Activated T-helper 17 cell treated with anti-CD3 and anti-CD28 coated beads, Interleukin-2, amount 50 U/mL, for 72 hours (primary cell): ENCODE data around the gene HUWE1. TPM values are rescaled to one million over a fixed set of nuclear protein-coding genes. Genes with fewer than 3 reads are reported as not detected.

Experiments
- ATAC-seq: fragments of 150-1000 bp; cut with Tn5 transposase; replicated peaks from 2 replicates; pipeline ENCODE4 v1.10.0; 2021; ENCODE audit warnings: mild to moderate bottlenecking, moderate library complexity
- H3K27ac Mint-ChIP-seq: one replicate; pipeline ENCODE4 v1.8.0; 2022; ENCODE audit warnings: mixed read lengths
- H3K27me3 Mint-ChIP-seq: one replicate; pipeline ENCODE4 v1.8.0; 2022; ENCODE audit warnings: mixed read lengths
- H3K36me3 Mint-ChIP-seq: one replicate; pipeline ENCODE4 v1.8.0; 2022; ENCODE audit warnings: low read depth, mild to moderate bottlenecking, mixed read lengths
- H3K4me1 Mint-ChIP-seq: one replicate; pipeline ENCODE4 v1.8.0; 2022; ENCODE audit warnings: mixed read lengths
- H3K4me3 Mint-ChIP-seq: one replicate; pipeline ENCODE4 v1.8.0; 2022; ENCODE audit warnings: mild to moderate bottlenecking, mixed read lengths
- H3K9me3 Mint-ChIP-seq: one replicate; pipeline ENCODE4 v1.8.0; 2022; ENCODE audit warnings: mixed read lengths
- total RNA-seq, 2 donors: library from RNA; stranded (reverse); gene quantifications; one replicate each; pipeline ENCODE4 v1.2.3, GENCODE V29; 2022

Gene HUWE1
- total RNA-seq, 2 donors from 2014 or later = 455 to 608 TPM

- Mint-ChIP-seq H3K9me3 (no peaks in the 10 kb centered on the region), H3K27me3 (no peaks in the 10 kb centered on the region), H3K36me3 (peaks cover 68% of the 10 kb centered on the region), H3K27ac (no peak overlapping the region), H3K4me1 (peaks cover 10% of the 10 kb centered on the region), H3K4me3 (peak overlapping the region; percentile 33)
- ATAC-seq = no peak
Observed at GRCh38 chrX:53711436-53711835, 24.9 kb upstream of the HUWE1 start.

GRCh38 chrX:53704854-53705253 lies 18.3 kb upstream of the HUWE1 start:
- no peak overlapping the region for H3K27ac Mint-ChIP-seq
- H3K27me3 Mint-ChIP-seq = no peaks in the 10 kb centered on the region
- H3K4me1 Mint-ChIP-seq = no peaks in the 10 kb centered on the region
- ATAC-seq = no peak
- H3K4me3 Mint-ChIP-seq = no peak overlapping the region
- no peaks in the 10 kb centered on the region for H3K9me3 Mint-ChIP-seq
- H3K36me3 Mint-ChIP-seq = peaks cover 61% of the 10 kb centered on the region

- peaks cover 56% of the 10 kb centered on the region for H3K36me3 Mint-ChIP-seq
- H3K9me3 Mint-ChIP-seq = no peaks in the 10 kb centered on the region
- H3K4me3 Mint-ChIP-seq = no peak overlapping the region
- no peak for ATAC-seq
- H3K27me3 Mint-ChIP-seq = no peaks in the 10 kb centered on the region
- H3K4me1 Mint-ChIP-seq = no peaks in the 10 kb centered on the region
- no peak overlapping the region for H3K27ac Mint-ChIP-seq
Observed at GRCh38 chrX:53704294-53704693, 17.8 kb upstream of the HUWE1 start.

GRCh38 chrX:53695946-53696549 lies 9.5 kb upstream of the HUWE1 start:
- ATAC-seq = no peak
- Mint-ChIP-seq H3K27me3 (no peaks in the 10 kb centered on the region), H3K27ac (no peak overlapping the region), H3K4me3 (no peak overlapping the region), H3K36me3 (peaks cover 15% of the 10 kb centered on the region), H3K9me3 (no peaks in the 10 kb centered on the region), H3K4me1 (no peaks in the 10 kb centered on the region)

GRCh38 chrX:53694642-53695041 lies 8.1 kb upstream of the HUWE1 start:
- Mint-ChIP-seq H3K4me1 (no peaks in the 10 kb centered on the region), H3K36me3 (peaks cover 6% of the 10 kb centered on the region), H3K27me3 (no peaks in the 10 kb centered on the region), H3K9me3 (no peaks in the 10 kb centered on the region), H3K4me3 (no peak overlapping the region), H3K27ac (no peak overlapping the region)
- ATAC-seq = no peak

GRCh38 chrX:53688300-53688699 lies 1.8 kb upstream of the HUWE1 start:
- ATAC-seq = no peak
- Mint-ChIP-seq H3K9me3 (no peaks in the 10 kb centered on the region), H3K4me3 (peak overlapping the region; percentile 22), H3K36me3 (peaks cover 37% of the 10 kb centered on the region), H3K27me3 (no peaks in the 10 kb centered on the region), H3K27ac (no peak overlapping the region), H3K4me1 (no peaks in the 10 kb centered on the region)

- ATAC-seq = no peak
- Mint-ChIP-seq H3K27me3 (no peaks in the 10 kb centered on the region), H3K4me3 (peak overlapping the region; percentile 87), H3K9me3 (no peaks in the 10 kb centered on the region), H3K4me1 (peaks cover 5% of the 10 kb centered on the region), H3K36me3 (peaks cover 59% of the 10 kb centered on the region), H3K27ac (peak overlapping the region; percentile 95)
Observed at GRCh38 chrX:53685711-53686110, 808 bp downstream of the HUWE1 start.

GRCh38 chrX:53684415-53685192 lies 1.9 kb downstream of the HUWE1 start:
- H3K4me1 Mint-ChIP-seq = peaks cover 5% of the 10 kb centered on the region

GRCh38 chrX:53683556-53684414 lies 2.7 kb downstream of the HUWE1 start:
- H3K4me1 Mint-ChIP-seq = peaks cover 5% of the 10 kb centered on the region
- H3K27ac Mint-ChIP-seq = peak overlapping the region; percentile 95
- H3K27me3 Mint-ChIP-seq = no peaks in the 10 kb centered on the region
- peak; percentile 77 for ATAC-seq
- no peaks in the 10 kb centered on the region for H3K9me3 Mint-ChIP-seq
- H3K4me3 Mint-ChIP-seq = peak overlapping the region; percentile 87
- H3K36me3 Mint-ChIP-seq = peaks cover 78% of the 10 kb centered on the region

More at GRCh38 chrX:53684415-53685192, 1.9 kb downstream of the HUWE1 start:
- ATAC-seq = no peak
- Mint-ChIP-seq H3K9me3 (no peaks in the 10 kb centered on the region), H3K27ac (peak overlapping the region; percentile 95), H3K36me3 (peaks cover 70% of the 10 kb centered on the region), H3K27me3 (no peaks in the 10 kb centered on the region), H3K4me3 (peak overlapping the region; percentile 87)

GRCh38 chrX:53682885-53683555 lies 3.5 kb downstream of the HUWE1 start:
- Mint-ChIP-seq H3K36me3 (peaks cover 86% of the 10 kb centered on the region), H3K27ac (peak overlapping the region; percentile 95), H3K4me3 (peak overlapping the region; percentile 87), H3K4me1 (peaks cover 5% of the 10 kb centered on the region), H3K27me3 (no peaks in the 10 kb centered on the region), H3K9me3 (no peaks in the 10 kb centered on the region)
- ATAC-seq = no peak

- peaks cover 5% of the 10 kb centered on the region for H3K4me1 Mint-ChIP-seq
- H3K27ac Mint-ChIP-seq = peak overlapping the region; percentile 95
- H3K36me3 Mint-ChIP-seq = peaks cover 96% of the 10 kb centered on the region
- peak overlapping the region; percentile 87 for H3K4me3 Mint-ChIP-seq
- H3K9me3 Mint-ChIP-seq = no peaks in the 10 kb centered on the region
- no peak for ATAC-seq
- no peaks in the 10 kb centered on the region for H3K27me3 Mint-ChIP-seq
Observed at GRCh38 chrX:53681661-53682060, 4.9 kb downstream of the HUWE1 start.

- Mint-ChIP-seq H3K9me3 (no peaks in the 10 kb centered on the region), H3K27me3 (no peaks in the 10 kb centered on the region), H3K4me1 (peaks cover 14% of the 10 kb centered on the region), H3K27ac (no peak overlapping the region), H3K4me3 (peak overlapping the region; percentile 87), H3K36me3 (peaks cover 100% of the 10 kb centered on the region)
- ATAC-seq = no peak
Observed at GRCh38 chrX:53678667-53679066, 7.9 kb downstream of the HUWE1 start.

- Mint-ChIP-seq H3K36me3 (peaks cover 100% of the 10 kb centered on the region), H3K4me3 (peak overlapping the region; percentile 87)
- no peak for ATAC-seq
Observed at GRCh38 chrX:53677286-53677685, 9.2 kb downstream of the HUWE1 start.

GRCh38 chrX:53674581-53674980 lies 11.9 kb downstream of the HUWE1 start:
- peaks cover 100% of the 10 kb centered on the region for H3K36me3 Mint-ChIP-seq
- ATAC-seq = no peak
- H3K4me3 Mint-ChIP-seq = no peak overlapping the region
- H3K27me3 Mint-ChIP-seq = no peaks in the 10 kb centered on the region
- H3K27ac Mint-ChIP-seq = peak overlapping the region; percentile 22
- H3K9me3 Mint-ChIP-seq = no peaks in the 10 kb centered on the region
- peaks cover 9% of the 10 kb centered on the region for H3K4me1 Mint-ChIP-seq

More at GRCh38 chrX:53677286-53677685, 9.2 kb downstream of the HUWE1 start:
- Mint-ChIP-seq H3K27ac (no peak overlapping the region), H3K27me3 (no peaks in the 10 kb centered on the region), H3K4me1 (peaks cover 14% of the 10 kb centered on the region), H3K9me3 (no peaks in the 10 kb centered on the region)
